Fibroblast of the aortic adventitia (primary cell): ENCODE results near the gene TPK1. TPM values are rescaled to one million over a fixed set of nuclear protein-coding genes. Genes with fewer than 3 reads are reported as not detected.

Experiments used
- DNase-seq: peaks from one replicate; pipeline ENCODE4 v3.0.0-alpha.2; 2010; ENCODE audit warnings: low read depth
- H3K4me3 ChIP-seq: 2 replicates; pipeline ENCODE4 v1.5.1; 2011; ENCODE audit warnings: low read depth, mild to moderate bottlenecking, control low read depth, low read length, moderate library complexity
- total RNA-seq: library from RNA; depleted of rRNA; stranded (reverse); fragments of >200 nt; gene quantifications from 2 replicates; pipeline ENCODE4 v1.2.3, GENCODE V29; 2012; ENCODE audit warnings: low replicate concordance
- TF ChIP-seq, protein P1 (sequence below): IDR thresholded peaks from 2 replicates; pipeline ENCODE4 v1.5.1; 2011; ENCODE audit warnings: mild to moderate bottlenecking, low read length, control low read depth, inconsistent platforms; ENCODE audit not compliant: insufficient read depth

The TPK1 gene
- total RNA-seq, 1 donor, result 7.6 TPM

DNA sequence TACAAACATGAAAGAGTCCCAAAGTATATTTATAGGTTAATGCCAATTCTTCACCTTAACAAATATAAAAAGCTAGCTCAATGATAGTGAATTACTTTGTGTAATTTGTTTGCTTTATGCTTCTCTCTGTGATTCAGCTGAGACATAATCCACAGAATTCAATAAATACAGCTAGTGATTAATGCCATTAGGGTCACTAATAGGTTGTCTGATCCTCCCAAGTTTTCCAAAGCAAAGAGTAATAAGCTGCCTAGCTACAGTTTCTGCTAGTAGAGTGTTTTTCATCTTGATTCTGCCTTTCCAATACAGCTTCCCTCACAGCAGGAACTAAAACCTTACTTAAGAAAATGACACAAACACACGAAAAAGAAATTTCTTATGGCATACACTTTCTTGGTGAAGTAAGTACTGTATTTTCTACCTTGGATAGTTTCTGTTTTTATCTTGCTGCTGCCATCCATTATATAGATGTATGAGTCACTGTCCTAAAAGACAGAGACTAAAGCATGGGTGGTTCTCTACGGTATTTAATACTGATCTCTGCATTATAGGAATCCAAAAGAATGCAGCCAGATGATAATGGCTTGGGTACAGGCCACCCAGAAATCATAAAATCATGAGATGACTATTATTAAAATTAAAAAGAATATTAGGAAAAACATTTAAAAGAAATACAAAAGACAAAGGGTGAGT lies 170.0 kb downstream of the TPK1 start:
- TF ChIP-seq, protein P1, sequence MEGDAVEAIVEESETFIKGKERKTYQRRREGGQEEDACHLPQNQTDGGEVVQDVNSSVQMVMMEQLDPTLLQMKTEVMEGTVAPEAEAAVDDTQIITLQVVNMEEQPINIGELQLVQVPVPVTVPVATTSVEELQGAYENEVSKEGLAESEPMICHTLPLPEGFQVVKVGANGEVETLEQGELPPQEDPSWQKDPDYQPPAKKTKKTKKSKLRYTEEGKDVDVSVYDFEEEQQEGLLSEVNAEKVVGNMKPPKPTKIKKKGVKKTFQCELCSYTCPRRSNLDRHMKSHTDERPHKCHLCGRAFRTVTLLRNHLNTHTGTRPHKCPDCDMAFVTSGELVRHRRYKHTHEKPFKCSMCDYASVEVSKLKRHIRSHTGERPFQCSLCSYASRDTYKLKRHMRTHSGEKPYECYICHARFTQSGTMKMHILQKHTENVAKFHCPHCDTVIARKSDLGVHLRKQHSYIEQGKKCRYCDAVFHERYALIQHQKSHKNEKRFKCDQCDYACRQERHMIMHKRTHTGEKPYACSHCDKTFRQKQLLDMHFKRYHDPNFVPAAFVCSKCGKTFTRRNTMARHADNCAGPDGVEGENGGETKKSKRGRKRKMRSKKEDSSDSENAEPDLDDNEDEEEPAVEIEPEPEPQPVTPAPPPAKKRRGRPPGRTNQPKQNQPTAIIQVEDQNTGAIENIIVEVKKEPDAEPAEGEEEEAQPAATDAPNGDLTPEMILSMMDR, result no peak

DNA sequence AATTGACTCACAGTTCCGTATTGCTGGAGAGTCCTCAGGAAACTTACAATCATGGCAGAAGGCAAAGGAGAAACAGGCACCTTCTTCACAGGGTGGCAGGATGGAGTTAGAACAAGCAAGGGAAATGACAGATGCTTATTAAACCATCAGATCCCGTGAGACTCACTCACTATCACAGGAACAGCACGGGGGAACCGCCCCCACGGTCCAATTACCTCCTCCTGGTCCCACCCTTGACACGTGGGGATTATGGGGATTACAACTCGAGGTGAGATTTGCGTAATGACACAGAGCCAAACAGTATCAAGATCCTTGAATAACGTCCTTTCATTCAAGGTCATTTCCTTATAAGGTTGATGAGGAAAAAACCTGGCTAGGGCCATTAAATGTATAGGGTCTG lies 176.6 kb downstream of the TPK1 start:
- H3K4me3 ChIP-seq, result no peak overlapping the region
- TF ChIP-seq, protein P1, result no peak
- DNase-seq, result no peak

More for the DNA sequence above, 170.0 kb downstream of the TPK1 start:
- H3K4me3 ChIP-seq, result no peak overlapping the region
- no peak for DNase-seq

DNA sequence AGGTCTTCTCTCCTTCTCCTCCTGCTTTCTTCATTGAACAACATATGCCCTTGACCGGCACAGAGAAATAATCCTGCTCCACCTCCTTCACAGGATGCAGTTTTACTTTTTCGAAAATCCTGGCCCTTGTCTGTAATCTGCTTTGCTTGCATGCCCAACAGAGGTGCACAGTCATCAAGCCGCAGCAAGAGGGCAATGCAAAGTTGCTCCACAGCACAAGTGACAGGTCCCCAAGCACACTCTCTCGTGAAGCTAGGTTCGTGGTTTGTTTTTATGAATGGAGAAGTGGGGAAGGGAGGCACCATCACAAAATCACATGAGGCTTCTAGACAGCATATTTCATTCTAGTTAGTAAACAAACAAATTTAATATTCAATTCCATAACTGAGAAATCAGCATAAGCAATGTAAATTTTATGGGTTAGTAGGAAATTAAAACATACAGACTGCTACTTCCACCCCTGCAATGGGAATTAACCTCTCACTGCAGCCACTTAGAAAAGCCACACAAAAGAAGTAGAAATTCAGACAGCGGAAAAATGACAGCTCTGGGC lies 178.8 kb downstream of the TPK1 start:
- no peak for DNase-seq
- TF ChIP-seq, protein P1, result no peak
- H3K4me3 ChIP-seq, result no peak overlapping the region

DNA sequence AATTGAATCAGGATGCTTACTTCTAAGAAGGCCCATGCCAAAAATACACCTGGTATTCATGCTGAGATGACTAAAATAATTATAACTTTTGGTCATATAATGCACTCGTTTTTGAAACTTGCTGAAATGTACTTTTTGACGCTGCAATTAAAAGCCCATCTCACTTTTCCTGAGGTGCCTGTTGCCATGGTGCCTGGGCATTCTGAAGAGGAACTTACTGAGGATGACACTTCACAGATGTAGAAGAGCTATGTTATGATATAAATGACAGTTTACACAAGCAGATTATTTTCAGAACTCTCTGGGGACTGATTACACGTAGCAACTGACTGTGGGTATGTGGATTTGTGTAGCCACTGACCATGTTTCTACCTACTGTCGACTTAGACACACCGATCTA lies 182.4 kb downstream of the TPK1 start:
- no peak for DNase-seq
- TF ChIP-seq, protein P1, result no peak

DNA sequence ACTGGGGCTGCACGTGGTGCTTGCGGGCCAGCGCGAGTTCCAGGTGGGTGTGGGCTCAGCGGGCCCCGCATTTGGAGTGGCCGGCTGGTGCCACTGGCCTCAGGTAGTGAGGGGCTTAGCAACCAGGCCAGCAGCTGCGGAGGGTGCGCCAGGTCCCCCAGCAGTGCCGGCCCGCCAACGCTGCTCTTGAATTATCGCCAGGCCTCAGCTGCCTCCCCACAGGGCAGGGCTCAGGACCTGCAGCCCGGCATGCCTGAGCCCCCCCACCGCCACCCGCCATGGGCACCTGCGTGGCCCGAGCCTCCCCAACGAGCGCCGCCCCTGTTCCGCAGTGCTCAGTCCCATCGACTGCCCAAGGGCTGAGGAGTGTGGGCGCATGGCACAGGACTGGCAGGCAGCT lies 185.4 kb downstream of the TPK1 start:
- no peak overlapping the region for H3K4me3 ChIP-seq
- no peak for DNase-seq
- TF ChIP-seq, protein P1, result no peak

More for the DNA sequence above, 182.4 kb downstream of the TPK1 start:
- no peak overlapping the region for H3K4me3 ChIP-seq

DNA sequence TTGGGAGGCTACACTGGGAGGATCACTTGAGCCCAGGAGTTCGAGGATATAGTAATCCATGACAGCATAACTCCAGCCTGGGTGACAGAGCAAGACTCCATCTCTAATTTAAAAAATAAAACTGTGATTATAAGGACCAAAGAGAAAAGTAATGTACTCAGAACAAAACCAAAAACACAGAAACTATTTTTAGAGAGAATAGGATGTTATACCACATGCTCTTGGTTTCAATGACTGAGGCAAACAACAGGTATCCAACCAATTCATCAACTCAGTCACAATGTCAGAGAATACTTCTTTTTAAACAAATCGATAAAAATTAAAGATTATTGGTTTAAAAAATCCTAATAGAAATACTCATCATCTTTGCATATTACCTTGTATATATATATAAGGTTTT lies 186.7 kb downstream of the TPK1 start:
- no peak for DNase-seq
- TF ChIP-seq, protein P1, result no peak
- H3K4me3 ChIP-seq, result no peak overlapping the region
